Astrocyte (in vitro differentiated cells and primary cell): ENCODE results near the gene SLC37A1. TPM values are rescaled to one million over a fixed set of nuclear protein-coding genes. Genes with fewer than 3 reads are reported as not detected.

Experiments used
- DNase-seq: peaks from one replicate; pipeline ENCODE4 v3.0.0-alpha.2; 2010; ENCODE audit warnings: low read depth
- FAIRE-seq: peaks from 2 replicates; lab custom pipeline; 2011; peaks lifted over from hg19 to GRCh38; lab: Jason Lieb, UNC
- H2AFZ ChIP-seq: 2 replicates; pipeline ENCODE4 v1.6.0; 2012; ENCODE audit warnings: low read depth, low read length, inconsistent platforms
- H3K27ac ChIP-seq: 2 replicates; pipeline ENCODE4 v1.5.1; 2011; ENCODE audit warnings: low read depth, low read length, inconsistent platforms
- H3K27me3 ChIP-seq: 2 replicates; pipeline ENCODE4 v1.6.0; 2011; ENCODE audit warnings: low read length, inconsistent platforms; ENCODE audit not compliant: insufficient read depth
- H3K36me3 ChIP-seq: 2 replicates; pipeline ENCODE4 v1.5.1; 2011; ENCODE audit warnings: low read length, inconsistent platforms; ENCODE audit not compliant: insufficient read depth
- H3K4me1 ChIP-seq: 2 replicates; pipeline ENCODE4 v1.5.1; 2011; ENCODE audit warnings: low read length, inconsistent platforms; ENCODE audit not compliant: insufficient read depth
- H3K4me2 ChIP-seq: 2 replicates; pipeline ENCODE4 v1.6.0; 2012; ENCODE audit warnings: low read length, inconsistent platforms
- H3K4me3 ChIP-seq: 2 replicates; pipeline ENCODE4 v1.5.1; 2011; ENCODE audit warnings: low read depth, mild to moderate bottlenecking, low read length, inconsistent platforms; ENCODE audit not compliant: insufficient read depth
- H3K79me2 ChIP-seq: 2 replicates; pipeline ENCODE4 v1.6.0; 2012; ENCODE audit warnings: mild to moderate bottlenecking, low read length, inconsistent platforms; ENCODE audit not compliant: insufficient read depth
- H3K9ac ChIP-seq: 2 replicates; pipeline ENCODE4 v1.6.0; 2012; ENCODE audit warnings: mild to moderate bottlenecking, low read length, inconsistent platforms
- H3K9me3 ChIP-seq: 2 replicates; pipeline ENCODE4 v1.5.1; 2012; ENCODE audit warnings: low read depth, mild to moderate bottlenecking, low read length, inconsistent platforms; ENCODE audit not compliant: insufficient read depth
- H4K20me1 ChIP-seq: 2 replicates; pipeline ENCODE4 v1.6.0; 2012; ENCODE audit warnings: low read length, inconsistent platforms; ENCODE audit not compliant: insufficient read depth
- H3K27ac Mint-ChIP-seq: one replicate; pipeline ENCODE4 v1.8.0; 2021; ENCODE audit warnings: mild to moderate bottlenecking, mixed read lengths; ENCODE audit not compliant: unreplicated experiment
- H3K27me3 Mint-ChIP-seq: one replicate; pipeline ENCODE4 v1.8.0; 2021; ENCODE audit warnings: low read depth, mixed read lengths; ENCODE audit not compliant: unreplicated experiment
- H3K36me3 Mint-ChIP-seq: one replicate; pipeline ENCODE4 v1.8.0; 2021; ENCODE audit warnings: low read depth, mixed read lengths; ENCODE audit not compliant: unreplicated experiment
- H3K4me1 Mint-ChIP-seq: one replicate; pipeline ENCODE4 v1.8.0; 2021; ENCODE audit warnings: low read depth, mixed read lengths; ENCODE audit not compliant: unreplicated experiment
- H3K4me3 Mint-ChIP-seq: one replicate; pipeline ENCODE4 v1.8.0; 2021; ENCODE audit warnings: mild to moderate bottlenecking, moderate library complexity, mixed read lengths; ENCODE audit not compliant: unreplicated experiment
- H3K9me3 Mint-ChIP-seq: one replicate; pipeline ENCODE4 v1.8.0; 2021; ENCODE audit warnings: mild to moderate bottlenecking, mixed read lengths; ENCODE audit not compliant: unreplicated experiment
- EZH2 ChIP-seq: IDR thresholded peaks from 2 replicates; pipeline ENCODE4 v1.6.1; 2012; ENCODE audit warnings: mild to moderate bottlenecking, low read length, inconsistent platforms; ENCODE audit not compliant: insufficient read depth
- total RNA-seq: library from RNA; stranded (reverse); gene quantifications from 2 replicates; pipeline ENCODE4 v1.2.1, GENCODE V29; 2021
- TF ChIP-seq, protein P1 (sequence below): IDR thresholded peaks from 2 replicates; pipeline ENCODE4 v1.5.1; 2011; ENCODE audit warnings: low read depth, mild to moderate bottlenecking, inconsistent platforms, low read length, moderate library complexity; ENCODE audit not compliant: insufficient read depth

The SLC37A1 gene
- total RNA-seq, 1 donor from 2014 or later: 6.9 TPM

DNA sequence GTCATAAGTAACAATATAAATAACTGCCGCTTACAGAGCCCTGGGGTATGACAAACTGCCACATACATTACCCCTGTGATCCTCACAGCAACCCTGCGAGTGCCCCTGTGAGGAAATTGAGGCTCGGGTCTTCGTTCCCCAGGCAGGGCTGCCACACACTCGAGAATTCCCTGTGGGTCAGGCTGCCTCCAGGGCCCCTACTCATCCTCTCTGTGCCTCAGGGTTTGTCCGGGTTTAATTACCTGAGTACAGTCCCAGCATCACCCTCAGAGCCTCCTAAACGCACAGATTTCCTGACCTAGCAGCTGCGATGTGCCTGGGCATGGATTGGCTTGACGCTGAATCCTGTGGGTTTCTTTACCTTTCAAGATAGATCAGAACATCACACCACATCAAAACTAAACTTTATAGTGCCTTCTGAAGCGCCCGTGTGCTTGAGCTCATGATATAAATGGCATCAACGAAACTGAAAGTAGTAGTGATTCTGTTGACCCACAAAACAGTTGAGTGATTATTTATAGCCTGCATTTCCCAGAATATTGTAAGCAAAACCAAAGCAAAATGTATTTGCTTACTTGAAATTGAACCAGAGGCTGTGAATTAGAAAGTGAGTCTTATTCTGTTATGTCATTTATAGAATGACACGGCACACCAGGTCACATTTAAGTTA is 14.0 kb downstream of the SLC37A1 start:
- DNase-seq (no peak), FAIRE-seq (no peak)
- Histone ChIP-seq H3K4me1 (peaks cover 15% of the 10 kb centered on the region), H3K9ac (no peak overlapping the region), H3K4me3 (no peak overlapping the region), H3K36me3 (no peaks in the 10 kb centered on the region), H4K20me1 (no peaks in the 10 kb centered on the region), H3K9me3 (no peaks in the 10 kb centered on the region), H3K27ac (no peak overlapping the region), H2AFZ (no peak overlapping the region), H3K4me2 (no peak overlapping the region), H3K27me3 (peaks cover 8% of the 10 kb centered on the region), H3K79me2 (no peaks in the 10 kb centered on the region)
- Mint-ChIP-seq H3K4me1 (peaks cover 14% of the 10 kb centered on the region), H3K4me3 (no peak overlapping the region), H3K9me3 (no peaks in the 10 kb centered on the region), H3K27me3 (peaks cover 10% of the 10 kb centered on the region), H3K36me3 (peaks cover 9% of the 10 kb centered on the region), H3K27ac (no peak overlapping the region)
- no peak for TF ChIP-seq EZH2
- TF ChIP-seq, protein P1, sequence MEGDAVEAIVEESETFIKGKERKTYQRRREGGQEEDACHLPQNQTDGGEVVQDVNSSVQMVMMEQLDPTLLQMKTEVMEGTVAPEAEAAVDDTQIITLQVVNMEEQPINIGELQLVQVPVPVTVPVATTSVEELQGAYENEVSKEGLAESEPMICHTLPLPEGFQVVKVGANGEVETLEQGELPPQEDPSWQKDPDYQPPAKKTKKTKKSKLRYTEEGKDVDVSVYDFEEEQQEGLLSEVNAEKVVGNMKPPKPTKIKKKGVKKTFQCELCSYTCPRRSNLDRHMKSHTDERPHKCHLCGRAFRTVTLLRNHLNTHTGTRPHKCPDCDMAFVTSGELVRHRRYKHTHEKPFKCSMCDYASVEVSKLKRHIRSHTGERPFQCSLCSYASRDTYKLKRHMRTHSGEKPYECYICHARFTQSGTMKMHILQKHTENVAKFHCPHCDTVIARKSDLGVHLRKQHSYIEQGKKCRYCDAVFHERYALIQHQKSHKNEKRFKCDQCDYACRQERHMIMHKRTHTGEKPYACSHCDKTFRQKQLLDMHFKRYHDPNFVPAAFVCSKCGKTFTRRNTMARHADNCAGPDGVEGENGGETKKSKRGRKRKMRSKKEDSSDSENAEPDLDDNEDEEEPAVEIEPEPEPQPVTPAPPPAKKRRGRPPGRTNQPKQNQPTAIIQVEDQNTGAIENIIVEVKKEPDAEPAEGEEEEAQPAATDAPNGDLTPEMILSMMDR: no peak

DNA sequence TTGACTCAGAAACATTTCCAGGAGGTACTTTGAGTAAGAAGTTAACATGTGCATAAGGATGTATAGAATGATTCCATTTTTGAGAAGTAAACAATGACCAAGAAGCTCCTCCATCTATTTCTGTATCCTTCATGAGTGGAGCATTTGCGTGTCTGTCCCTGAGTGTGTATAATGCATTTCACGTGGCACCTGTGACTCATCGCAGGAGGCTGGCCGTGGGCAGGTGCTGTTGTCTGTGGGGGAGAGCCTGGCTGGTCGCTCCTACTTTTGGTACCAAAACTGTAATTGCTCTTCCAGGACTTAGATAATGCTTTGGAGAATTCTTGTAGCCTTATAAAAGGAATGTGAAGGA is 16.5 kb downstream of the SLC37A1 start:
- H3K36me3 ChIP-seq: no peaks in the 10 kb centered on the region
- no peak for TF ChIP-seq EZH2
- TF ChIP-seq, protein P1: no peak
- no peak overlapping the region for H3K27ac Mint-ChIP-seq
- peaks cover 4% of the 10 kb centered on the region for H3K36me3 Mint-ChIP-seq
- peaks cover 6% of the 10 kb centered on the region for H3K4me1 Mint-ChIP-seq
- H4K20me1 ChIP-seq: no peaks in the 10 kb centered on the region
- no peak overlapping the region for H3K9ac ChIP-seq
- H3K9me3 Mint-ChIP-seq: no peaks in the 10 kb centered on the region
- H3K27me3 ChIP-seq: peaks cover 5% of the 10 kb centered on the region
- DNase-seq: no peak
- H3K79me2 ChIP-seq: no peaks in the 10 kb centered on the region
- H3K4me2 ChIP-seq: no peak overlapping the region
- H3K4me1 ChIP-seq: peaks cover 3% of the 10 kb centered on the region
- no peak overlapping the region for H2AFZ ChIP-seq
- H3K4me3 Mint-ChIP-seq: no peak overlapping the region
- H3K9me3 ChIP-seq: no peaks in the 10 kb centered on the region
- no peak overlapping the region for H3K27ac ChIP-seq
- FAIRE-seq: no peak
- H3K27me3 Mint-ChIP-seq: peaks cover 5% of the 10 kb centered on the region
- H3K4me3 ChIP-seq: no peak overlapping the region

DNA sequence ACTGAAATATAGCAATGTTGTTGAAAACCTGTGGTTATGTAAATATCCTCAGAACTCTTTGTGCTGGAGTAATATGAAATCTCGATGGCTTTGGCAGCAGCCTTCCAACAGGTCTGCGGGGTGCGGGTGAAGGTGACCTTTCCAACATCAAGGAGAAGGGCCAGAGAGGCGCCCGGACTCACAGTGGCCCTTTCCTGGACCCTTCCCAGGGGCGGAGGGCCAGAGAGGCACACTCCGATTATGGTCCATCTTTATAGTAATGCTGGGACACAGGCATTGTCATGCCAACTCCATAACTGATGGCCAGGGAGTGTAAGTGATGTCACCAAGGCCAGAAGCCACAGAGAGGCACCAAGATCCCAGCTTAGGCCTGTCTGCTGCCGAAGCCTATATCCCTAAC is 18.1 kb downstream of the SLC37A1 start:
- no peaks in the 10 kb centered on the region for H3K36me3 ChIP-seq
- DNase-seq (no peak), FAIRE-seq (no peak)

More for the DNA sequence above, 18.1 kb downstream of the SLC37A1 start:
- H3K4me2 ChIP-seq: no peak overlapping the region
- no peak for TF ChIP-seq EZH2
- TF ChIP-seq, protein P1: no peak
- H3K27me3 ChIP-seq: peaks cover 5% of the 10 kb centered on the region
- H3K79me2 ChIP-seq: no peaks in the 10 kb centered on the region
- no peak overlapping the region for H3K9ac ChIP-seq
- peaks cover 2% of the 10 kb centered on the region for H3K27me3 Mint-ChIP-seq
- H3K36me3 Mint-ChIP-seq: peaks cover 8% of the 10 kb centered on the region
- H3K9me3 Mint-ChIP-seq: no peaks in the 10 kb centered on the region
- no peak overlapping the region for H2AFZ ChIP-seq
- no peaks in the 10 kb centered on the region for H3K4me1 ChIP-seq
- H3K9me3 ChIP-seq: no peaks in the 10 kb centered on the region
- no peak overlapping the region for H3K27ac Mint-ChIP-seq
- no peak overlapping the region for H3K4me3 ChIP-seq
- no peak overlapping the region for H3K4me3 Mint-ChIP-seq
- no peaks in the 10 kb centered on the region for H3K4me1 Mint-ChIP-seq
- no peak overlapping the region for H3K27ac ChIP-seq
- no peaks in the 10 kb centered on the region for H4K20me1 ChIP-seq
